ENCODE data around the gene FGF16.

DNA sequence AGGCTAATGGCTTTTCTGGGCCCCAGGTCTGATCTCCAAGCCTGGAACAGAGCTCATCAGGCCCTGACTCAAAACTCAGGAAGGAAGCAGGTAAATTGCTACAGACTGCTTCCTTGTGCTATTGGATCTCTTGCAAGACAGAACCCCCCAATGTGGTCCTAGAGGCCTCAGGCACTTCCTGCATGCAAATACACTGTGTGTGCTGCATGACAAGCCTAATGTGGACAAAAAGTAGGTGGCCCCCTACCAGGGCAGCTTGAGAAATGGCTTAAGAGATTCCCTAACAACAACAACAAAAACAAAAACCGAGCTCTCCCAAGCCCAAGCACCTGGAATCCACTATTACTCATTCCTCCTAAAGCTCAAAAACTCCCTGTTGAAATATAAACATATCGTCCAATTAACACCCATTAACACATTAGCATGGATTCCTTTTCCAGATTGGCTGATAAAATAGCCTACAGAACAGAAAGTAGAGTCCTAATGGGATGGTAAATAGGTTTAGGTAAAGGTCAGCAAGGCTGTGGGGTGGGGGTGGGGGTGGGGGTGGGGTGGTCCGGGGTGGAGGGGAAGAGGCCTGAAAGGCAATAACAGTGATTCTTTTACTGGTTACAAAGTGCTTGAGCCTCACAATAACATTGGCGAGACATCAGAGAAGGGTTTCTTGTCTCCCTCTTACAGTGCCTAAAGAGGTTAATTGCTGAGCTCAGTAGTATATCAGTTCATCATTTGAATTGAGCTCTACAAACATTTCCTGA is 24.1 kb upstream of the FGF16 start:
- TF ChIP-seq, protein P1, sequence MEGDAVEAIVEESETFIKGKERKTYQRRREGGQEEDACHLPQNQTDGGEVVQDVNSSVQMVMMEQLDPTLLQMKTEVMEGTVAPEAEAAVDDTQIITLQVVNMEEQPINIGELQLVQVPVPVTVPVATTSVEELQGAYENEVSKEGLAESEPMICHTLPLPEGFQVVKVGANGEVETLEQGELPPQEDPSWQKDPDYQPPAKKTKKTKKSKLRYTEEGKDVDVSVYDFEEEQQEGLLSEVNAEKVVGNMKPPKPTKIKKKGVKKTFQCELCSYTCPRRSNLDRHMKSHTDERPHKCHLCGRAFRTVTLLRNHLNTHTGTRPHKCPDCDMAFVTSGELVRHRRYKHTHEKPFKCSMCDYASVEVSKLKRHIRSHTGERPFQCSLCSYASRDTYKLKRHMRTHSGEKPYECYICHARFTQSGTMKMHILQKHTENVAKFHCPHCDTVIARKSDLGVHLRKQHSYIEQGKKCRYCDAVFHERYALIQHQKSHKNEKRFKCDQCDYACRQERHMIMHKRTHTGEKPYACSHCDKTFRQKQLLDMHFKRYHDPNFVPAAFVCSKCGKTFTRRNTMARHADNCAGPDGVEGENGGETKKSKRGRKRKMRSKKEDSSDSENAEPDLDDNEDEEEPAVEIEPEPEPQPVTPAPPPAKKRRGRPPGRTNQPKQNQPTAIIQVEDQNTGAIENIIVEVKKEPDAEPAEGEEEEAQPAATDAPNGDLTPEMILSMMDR (conservative IDR thresholded peaks at IDR 0.05) = no peak
- no peak for TF ChIP-seq EZH2 (IDR thresholded peaks at IDR 0.05; ENCODE audit: low read depth)

Measured in PC-9 (cell line).